ENCODE measurements around the gene SLC7A4.

DNA sequence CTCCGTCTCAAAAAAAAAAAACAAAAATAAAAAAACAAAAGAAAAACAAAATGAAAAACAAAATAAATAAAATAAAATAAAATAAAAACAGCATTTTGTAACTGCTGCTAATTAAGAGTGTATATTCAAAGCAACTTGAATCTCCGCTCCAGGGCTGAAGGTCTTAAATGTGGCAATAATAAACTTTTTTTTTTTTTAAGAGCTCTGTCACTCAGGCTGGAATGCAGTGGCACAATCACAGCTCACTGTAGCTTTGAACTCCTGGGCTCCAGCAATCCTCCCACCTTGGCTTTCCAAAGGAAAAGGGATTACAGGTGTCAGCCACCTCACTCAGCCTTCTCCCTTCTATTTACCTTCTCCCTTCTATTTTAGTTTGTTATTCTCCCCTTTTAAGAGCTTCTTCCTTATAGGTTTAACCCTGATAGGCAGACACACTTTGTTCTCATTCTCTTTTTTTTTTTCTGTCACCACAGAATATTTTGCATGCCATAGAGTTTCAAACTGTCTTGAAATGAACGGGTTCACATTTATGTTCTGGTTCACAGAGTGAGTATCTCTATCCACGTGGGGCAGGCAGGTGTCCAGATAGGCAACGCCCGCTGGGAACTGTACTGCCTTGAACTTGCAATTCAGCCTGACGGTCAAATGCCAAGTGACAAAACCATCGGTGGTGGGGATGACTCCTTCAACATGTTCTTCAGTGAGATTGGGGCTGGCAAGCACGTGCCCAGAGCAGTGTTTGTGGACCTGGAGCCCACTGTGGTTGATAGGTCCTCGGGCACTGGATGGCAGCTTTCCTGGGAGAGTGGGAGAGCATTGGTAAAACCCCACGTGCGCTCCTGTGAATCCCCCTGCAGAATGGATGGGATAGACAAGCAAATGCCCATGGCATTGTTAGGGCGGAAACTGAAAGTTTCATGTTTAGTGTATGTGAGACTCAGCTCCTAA is 32.8 kb upstream of the SLC7A4 start:
- TF ChIP-seq CTCF (IDR thresholded peaks at IDR 0.05) (no peak), POLR2A (IDR thresholded peaks at IDR 0.05) (no peak), EP300 (IDR thresholded peaks at IDR 0.05) (no peak)

Measured in ovary (tissue), 3 donors.